GM18870 (cell line): ENCODE measurements around the gene DCC.
A peak's percentile ranks its signal among the peaks of the same experiment; 100 is the strongest.

Source experiments
- ATAC-seq: cut with Tn5 transposase; IDR thresholded peaks from one replicate; pipeline ENCODE4 v1.9.1; 2021; ENCODE audit warnings: moderate library complexity; ENCODE audit not compliant: unreplicated experiment

The DCC gene, protein sequence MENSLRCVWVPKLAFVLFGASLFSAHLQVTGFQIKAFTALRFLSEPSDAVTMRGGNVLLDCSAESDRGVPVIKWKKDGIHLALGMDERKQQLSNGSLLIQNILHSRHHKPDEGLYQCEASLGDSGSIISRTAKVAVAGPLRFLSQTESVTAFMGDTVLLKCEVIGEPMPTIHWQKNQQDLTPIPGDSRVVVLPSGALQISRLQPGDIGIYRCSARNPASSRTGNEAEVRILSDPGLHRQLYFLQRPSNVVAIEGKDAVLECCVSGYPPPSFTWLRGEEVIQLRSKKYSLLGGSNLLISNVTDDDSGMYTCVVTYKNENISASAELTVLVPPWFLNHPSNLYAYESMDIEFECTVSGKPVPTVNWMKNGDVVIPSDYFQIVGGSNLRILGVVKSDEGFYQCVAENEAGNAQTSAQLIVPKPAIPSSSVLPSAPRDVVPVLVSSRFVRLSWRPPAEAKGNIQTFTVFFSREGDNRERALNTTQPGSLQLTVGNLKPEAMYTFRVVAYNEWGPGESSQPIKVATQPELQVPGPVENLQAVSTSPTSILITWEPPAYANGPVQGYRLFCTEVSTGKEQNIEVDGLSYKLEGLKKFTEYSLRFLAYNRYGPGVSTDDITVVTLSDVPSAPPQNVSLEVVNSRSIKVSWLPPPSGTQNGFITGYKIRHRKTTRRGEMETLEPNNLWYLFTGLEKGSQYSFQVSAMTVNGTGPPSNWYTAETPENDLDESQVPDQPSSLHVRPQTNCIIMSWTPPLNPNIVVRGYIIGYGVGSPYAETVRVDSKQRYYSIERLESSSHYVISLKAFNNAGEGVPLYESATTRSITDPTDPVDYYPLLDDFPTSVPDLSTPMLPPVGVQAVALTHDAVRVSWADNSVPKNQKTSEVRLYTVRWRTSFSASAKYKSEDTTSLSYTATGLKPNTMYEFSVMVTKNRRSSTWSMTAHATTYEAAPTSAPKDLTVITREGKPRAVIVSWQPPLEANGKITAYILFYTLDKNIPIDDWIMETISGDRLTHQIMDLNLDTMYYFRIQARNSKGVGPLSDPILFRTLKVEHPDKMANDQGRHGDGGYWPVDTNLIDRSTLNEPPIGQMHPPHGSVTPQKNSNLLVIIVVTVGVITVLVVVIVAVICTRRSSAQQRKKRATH (N-terminal part only)

DNA sequence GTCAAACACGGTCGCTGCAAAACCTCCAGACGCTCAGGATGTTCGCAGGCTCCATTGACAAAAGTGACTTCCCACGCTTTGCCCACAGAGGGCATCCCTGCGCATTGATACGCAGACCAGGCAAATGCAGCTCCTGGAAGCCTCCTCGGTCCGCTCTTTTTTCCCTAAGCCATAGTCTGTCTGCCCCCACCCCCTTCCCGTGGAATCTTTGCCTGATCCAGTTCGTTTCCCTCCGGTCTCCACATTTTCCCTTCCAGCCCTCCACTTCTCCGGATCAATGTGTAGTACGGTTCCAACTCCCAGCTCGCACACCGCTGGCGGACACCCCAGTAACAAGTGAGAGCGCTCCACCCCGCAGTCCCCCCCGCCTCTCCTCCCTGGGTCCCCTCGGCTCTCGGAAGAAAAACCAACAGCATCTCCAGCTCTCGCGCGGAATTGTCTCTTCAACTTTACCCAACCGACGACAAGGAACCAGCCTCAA, at the start of gene DCC:
DCC (plus strand) TSS at position 307 of the 481 bp plus-strand sequence. CDS start 591 bp downstream, outside the sequence.
- ATAC-seq, result no peak

DNA sequence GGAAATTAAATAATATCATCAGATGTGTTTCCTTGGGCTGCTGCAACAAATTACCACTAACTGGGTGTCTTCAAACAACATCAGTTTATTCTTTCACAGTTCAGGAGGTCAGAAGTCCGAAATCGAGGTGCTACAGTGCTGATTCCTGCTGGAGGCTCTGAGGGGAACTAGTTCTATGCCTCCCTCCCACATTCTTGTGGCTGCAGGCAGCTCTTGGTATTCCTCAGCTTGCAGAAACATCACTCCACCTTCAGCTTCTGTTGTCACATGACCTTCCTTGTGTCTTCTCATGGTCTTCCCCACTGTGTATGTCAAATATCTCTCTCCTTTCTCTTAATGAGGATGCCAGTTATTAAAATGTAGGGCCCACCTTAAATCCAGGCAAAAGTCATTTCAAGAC, 29.3 kb upstream of the DCC start:
- no peak for ATAC-seq

DNA sequence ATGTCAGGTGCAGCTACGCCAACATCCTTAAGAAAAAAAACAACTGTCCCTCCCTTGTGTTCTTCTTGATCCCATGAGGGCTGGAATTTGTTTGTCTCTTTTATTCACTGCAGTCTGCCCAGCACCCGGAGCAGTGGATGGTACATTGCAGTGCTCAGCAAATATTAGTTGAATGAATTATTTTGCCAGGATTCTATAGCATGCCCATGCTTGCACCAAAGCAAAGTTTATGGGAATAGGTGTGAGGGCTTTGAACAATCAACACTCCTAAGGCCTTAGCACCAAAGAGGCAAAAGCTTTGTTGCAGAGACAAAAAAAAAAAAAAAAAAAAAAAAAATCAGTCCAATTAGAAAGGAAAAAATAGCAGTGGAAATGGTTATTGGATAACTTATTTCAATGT, 28.7 kb upstream of the DCC start:
- no peak for ATAC-seq

DNA sequence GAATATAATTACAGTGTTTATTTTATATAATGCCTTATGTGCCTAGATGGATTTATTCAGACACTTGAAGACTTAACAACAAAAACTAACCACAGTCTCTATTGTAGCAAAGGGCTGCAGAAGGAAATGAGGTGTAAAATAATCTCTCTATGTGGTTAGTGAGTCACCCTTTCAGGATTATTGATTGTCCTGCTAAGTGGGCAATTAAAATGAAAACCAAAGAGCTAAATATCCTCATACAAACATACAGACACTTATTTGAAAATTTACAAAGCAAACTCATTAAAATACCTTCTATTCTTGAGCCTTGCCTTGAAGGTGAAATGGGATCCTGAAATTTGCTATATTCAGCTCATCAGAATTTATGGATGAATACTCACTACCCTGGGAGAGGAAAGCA, 27.7 kb upstream of the DCC start:
- ATAC-seq, result no peak

DNA sequence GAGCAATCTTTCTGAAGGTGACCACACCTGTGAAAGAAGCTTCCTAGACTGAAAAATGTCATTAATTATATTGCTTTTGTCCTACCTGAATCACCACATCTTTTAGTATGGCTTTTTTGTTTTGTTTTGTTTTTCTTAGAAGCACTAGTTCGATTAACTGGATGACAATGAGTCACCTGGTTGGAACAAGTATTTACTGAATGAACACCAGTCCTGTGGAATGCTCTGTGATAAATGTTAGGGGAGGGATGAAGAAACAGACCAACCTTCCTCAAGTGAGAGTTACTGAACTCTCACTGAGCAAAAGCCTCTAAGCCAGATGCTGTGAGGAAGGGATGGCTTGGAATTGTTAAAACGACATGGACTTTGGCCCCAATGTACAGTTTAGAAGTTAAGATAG, 26.8 kb upstream of the DCC start:
- ATAC-seq, result no peak

DNA sequence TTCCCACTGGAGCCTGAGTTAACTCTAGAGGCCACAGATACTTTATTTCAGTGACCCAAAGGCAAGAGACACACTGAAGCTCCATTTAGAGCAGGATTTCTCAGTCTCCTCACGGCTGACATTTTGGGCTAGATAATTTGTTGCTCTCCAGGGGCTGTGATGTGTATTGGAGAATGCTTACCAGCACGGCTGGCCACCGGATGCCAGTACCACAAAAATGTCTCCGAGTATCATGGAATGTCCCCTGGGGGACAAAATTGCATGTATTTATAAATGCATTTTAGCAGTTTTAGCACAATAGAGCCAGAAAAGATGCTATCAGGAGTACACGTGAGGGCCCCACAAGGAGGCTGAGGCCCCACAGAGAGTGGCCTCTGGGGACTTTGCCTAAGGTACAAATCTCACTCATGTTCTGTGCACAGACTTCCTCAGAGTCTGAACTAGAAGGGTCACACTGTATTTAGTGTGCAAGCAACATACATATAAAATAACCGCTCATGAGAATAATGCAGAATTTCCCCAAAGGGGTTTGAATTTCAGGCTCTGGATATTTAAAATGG, 20.5 kb upstream of the DCC start:
- ATAC-seq, result no peak

DNA sequence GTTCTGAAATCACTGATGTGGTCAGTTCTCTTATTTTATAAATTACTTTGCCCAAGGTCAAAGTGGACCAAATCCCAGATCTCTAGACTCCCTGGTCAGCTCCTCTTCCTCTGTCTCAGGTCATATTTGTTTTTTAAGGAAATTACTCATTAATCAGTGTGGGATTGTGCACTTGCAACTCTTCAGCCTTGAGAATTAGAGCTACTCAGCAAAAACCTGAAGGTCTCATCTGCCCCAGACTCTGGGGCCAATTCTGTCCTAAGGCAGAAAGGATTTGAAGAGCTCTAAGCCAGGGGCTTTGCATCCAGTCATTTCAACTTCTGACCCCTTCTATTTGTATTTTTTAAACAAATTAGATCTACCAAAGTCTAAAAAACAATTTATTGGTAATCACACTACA, 17.7 kb upstream of the DCC start:
- ATAC-seq, result no peak

DNA sequence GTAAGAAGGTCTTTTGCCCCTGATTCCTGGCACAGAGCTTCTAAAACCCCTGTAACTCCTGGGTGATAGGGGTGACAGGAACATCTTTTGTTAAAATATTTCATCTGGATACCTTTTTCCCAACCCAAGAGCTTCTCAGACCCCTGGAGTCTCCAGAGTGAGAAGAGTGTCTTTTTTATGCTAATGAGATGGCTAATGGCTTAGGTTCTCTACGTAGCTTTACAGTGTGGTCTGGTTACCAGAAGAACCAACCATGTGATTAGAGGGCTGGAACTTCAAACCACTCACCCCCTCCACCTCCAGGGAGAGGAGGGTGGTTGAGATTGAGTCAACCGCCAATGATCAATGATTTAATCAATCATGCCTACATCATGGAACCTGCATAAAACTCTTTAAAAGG, 16.2 kb upstream of the DCC start:
- no peak for ATAC-seq

DNA sequence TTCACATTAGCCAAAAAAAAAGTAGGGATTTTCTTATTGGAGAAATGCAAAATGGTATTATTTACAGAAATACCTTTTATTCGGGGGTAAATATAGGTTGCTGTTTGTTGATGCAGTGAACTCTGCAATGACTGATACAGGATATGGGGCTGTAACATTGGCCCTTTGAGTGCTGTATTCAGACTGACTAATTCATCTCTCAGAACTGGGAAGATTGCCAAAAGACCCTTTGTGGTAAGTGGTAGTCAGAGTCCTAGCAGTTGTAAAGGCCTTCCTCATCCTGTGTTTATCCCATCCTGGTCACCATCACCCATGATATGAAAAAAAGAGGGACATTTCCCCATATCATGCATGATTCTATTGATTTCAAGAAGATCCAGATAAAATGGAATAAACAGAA, 14.0 kb upstream of the DCC start:
- ATAC-seq, result no peak

DNA sequence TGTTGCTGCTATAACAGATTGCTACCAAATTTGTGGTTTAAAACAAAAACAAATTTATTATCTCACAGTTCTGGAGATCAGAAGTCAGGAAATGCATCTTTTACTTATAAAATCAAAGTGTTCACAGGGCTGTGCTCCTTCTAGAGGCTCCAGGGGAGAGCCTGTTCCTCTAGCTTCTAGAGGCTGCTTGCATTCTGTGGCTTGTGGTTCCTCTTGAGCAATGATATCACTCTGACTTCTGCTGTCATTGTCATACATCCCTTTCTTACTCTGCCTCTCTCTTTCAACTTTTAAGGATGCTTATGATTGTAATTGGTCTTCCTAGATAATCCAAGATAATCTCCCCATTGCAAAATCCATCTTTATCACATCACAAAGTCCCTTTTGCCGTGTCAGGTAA, 6.1 kb upstream of the DCC start:
- ATAC-seq, result peak; percentile 63

DNA sequence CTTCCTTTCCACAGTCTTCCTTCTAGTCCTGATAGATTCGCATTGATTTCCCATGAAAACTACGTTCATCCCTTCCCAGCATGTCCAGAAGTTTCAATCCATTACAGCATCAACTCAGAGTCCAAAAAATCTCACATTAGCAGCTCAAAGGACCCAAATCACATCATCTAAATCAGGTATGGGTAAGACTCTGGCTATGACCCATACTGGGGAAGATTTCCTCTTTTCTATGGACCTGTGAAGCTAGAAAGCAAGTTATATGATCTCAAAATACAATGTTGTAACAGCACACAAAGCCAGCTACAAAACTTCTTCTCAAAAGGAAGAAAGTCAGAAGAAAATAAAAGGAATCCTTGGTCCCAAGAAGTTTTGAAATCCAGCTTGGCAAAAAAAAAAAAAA, 5.7 kb upstream of the DCC start:
- no peak for ATAC-seq

DNA sequence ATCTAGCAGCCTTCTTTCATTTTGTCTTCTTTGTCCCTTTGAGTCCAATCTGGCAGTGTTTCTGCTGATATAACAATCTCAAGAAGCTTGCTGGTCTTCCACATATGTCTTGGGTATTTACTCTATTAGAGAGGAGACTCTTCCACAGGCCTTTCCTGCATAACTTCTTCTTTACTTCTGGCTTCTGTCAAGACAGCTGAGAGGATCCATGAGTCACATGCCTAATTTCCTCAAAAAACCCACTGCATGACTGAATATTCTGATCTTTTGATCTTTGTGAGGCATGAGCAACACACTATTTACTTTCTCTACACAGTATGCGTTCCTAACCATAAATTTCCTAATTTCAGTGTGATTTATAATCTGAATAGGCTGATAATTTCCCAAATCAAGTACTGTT, 5.1 kb upstream of the DCC start:
- no peak for ATAC-seq

DNA sequence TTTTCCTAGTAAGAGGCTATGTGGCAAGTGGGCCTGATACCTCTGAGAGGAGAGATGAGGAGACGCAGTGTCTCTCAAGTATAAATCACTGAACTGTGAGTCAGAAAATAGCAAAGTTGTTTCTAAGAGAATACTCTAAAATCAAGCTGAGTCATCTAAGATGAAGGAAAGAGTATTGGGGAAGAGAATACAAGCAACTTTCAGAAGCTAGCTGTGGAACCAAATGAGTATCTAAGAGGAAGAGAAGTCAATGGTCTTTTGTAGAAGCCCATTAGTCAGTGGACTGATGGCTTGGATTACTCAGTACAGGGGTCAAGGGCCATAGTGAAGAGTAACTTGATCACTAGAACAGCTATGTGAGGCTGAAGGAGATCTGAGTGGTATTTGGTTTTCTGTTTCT, 2.7 kb upstream of the DCC start:
- no peak for ATAC-seq

DNA sequence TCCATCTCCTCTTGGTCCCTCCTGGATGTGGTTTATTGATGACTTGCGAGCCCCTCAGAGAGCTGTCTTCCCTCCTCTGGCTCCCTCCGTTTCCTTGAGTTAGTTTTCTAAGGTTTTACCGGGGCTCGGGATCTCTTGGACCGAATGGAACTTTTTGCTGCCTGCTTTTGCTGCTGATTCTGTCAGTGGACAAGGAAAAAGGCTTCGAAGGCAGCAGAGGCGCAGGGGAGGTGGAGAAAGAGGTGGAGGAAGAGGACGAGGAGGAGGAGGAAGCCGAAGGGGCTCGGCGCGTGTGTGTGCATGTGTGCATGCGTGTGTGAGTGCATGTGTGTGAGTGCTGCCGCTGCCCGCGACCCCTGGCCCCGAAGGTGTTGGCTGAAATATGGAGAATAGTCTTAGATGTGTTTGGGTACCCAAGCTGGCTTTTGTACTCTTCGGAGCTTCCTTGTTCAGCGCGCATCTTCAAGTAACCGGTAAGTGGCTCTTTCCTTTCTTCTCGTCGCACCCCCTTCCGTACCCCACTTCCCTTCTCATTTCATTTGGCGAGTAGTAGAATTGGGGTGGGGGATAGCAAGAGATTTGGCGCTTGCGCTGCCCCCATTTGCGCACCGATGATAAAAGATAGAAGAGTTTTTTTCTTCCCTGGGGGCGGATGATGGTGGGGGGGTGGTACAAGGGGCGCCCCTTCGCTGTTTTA, 557 bp downstream of the DCC start:
- no peak for ATAC-seq

DNA sequence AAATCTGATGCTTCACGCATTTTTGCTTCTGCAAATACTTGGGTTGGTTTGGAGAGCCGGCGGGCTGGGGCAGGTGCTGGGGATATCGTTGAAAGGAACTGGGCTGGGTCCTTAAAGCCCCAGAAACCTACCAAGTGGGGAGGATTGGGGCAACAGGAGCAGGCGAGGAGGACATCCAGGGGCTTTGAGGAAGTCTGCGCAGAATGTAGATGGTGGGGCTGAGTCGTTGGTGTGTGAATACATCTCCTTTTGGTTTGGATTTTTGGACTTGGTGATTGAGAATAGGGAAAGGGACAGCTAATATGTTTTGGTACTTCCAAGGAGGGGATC, 1.1 kb downstream of the DCC start:
- no peak for ATAC-seq

DNA sequence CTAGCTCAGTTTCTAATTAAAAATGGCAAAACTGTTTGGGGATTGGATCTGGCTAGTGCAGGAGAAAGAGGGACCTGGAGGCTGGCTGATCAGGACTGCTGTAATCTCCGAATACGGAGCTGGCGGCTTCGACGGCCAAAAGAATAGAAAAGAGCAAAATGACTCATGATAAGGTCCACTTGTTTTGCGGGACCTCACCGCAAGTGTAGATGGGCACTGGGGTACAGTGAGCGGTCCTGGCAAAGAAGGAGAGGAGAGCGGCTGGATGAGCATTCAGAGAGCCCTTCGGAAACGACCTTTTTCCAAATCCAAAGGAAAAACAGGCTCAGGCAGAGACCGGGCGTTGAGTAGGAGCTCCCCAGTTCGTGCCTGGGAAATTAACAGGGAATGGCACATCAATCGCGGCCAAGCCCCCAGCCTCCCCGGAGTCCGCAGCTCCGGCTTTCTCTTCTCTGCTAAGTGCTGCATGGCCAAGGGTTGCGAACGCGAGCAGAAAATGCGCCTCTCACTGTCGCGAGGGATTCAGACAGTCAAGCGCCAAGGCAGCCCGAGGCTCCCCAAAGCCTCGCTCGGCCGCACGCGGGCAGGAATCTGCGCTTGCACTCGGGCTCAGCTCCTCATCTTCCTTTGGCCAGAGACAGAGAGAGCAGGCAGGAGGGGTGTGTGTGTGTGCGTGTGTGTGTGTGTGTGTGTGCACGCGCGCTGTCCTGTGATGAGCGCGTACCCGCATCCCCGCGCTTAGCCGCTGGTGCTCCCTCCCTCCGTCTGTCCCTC, 1.8 kb downstream of the DCC start:
- ATAC-seq, result no peak

DNA sequence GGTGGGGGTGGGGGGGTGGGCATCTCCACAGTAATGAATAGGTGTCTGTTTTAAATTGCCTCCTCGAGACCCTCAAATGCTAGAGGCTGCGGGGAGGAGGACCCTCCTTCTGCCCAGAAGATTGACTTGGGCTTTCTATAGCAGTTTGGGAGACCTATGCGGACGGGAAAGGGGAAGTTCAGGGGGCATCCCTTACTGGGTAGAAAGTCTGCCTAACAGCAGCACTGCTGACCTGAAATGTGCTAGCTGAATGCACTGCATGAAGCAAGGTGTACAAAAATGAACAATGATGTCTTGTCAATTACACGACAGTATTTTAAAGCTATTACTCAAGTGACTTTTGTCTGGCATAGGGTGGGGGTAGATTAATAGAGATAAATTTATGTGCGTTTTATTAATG, 2.5 kb downstream of the DCC start:
- ATAC-seq, result no peak

DNA sequence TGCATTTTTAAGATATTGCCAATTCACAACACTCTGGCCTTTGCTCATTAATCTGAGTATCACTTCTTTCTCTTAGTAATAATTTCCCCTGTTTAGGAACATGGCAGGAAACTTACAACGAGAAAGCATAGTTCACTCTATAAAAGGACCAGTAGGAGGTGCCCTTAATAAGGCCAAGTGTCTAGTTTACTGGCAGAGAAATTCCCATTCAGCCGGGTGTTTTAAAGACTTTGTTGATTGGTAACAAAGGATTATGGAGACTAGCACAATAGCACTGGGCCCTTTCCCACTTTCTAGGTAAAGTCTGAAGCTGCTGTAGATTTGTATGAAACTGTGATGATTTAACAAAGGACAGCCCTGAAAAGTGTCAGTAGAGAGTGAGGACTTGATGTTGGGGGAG, 3.1 kb downstream of the DCC start:
- peak; percentile 47 for ATAC-seq

DNA sequence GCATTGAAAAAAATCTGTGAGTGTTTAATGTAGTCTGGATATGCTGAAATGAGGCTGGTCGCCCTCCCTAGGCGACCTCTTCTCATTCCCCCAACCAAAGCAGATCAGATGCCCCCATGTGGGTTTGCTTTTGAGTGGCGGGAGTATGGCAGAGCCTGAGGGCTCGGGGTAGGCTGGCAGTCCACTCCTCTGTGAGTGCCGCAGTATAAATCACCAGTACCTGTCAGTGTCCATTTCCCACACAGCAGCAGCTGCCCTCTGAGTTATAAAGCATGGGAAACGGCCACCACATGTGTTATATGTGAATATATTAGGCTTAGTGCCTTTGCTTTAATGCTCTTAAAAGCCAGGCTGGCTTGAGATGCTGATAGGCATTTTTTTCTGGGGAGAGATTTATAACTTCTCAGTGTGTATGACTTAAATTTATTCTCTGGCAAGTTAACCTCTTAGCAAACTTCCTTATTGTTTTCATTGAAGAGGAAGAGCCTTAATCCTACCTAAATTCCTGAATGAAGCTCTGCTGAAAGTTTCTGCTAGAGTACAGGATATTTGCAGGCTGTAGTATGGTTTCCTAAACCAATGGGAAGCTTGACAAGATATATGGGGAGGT, 3.8 kb downstream of the DCC start:
- no peak for ATAC-seq

DNA sequence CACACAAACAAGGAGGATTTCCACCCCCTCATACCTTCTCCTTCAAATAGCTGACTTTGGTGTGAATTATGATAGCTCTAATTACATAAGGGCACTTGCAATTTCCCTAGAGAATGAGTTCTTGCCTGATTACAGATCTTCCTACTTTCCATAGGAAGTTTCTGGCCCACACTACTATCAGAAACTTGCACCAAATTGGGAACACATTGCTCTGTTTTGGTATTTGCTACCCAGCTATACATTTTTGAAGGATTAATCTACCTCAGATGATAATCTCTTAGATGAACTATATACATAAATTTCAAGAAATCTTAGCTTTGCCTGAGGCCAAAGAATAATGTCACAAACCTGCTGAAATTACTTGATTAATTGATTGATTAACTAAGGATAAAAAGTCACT, 4.9 kb downstream of the DCC start:
- no peak for ATAC-seq
